HEK293 (cell line): ENCODE measurements around the gene CLN5.

Source experiments
- CTCF ChIA-PET: fragments of 350-600 bp; formaldehyde crosslinking; extraction: SDS; loops from one replicate; lab custom pipeline; 2021; ENCODE audit warnings: antibody characterized with exemption; lab: Yijun Ruan, JAX
- POLR2A ChIA-PET: fragments of 300-600 bp; formaldehyde crosslinking; extraction: SDS; loops from one replicate; lab custom pipeline; 2020; ENCODE audit warnings: antibody characterized with exemption, inconsistent platforms; lab: Yijun Ruan, JAX
- H3K27ac ChIP-seq: fragments of 200-500 bp; sonication (Bioruptor generic); 2 replicates; pipeline ENCODE4 v1.5.1; 2014; ENCODE audit warnings: low read depth, low read length, control low read depth, inconsistent platforms; ENCODE audit errors: extremely low read depth
- H3K36me3 ChIP-seq, 2 experiments: fragments of 200-500 bp in 1 of 2; sonication (Bioruptor generic) in 1 of 2; 1 replicate in 1 of 2; 2 replicates in 1 of 2; pipeline ENCODE4 v1.5.1; 2014 to 2017; ENCODE audit warnings: inconsistent platforms in 2 of 2, low read length in 2 of 2; ENCODE audit not compliant: control insufficient read depth in 2 of 2, insufficient read depth in 1 of 2
- H3K4me1 ChIP-seq: fragments of 200-500 bp; sonication (Bioruptor generic); 2 replicates; pipeline ENCODE4 v1.5.1; 2014; ENCODE audit warnings: mild to moderate bottlenecking, low read length, inconsistent platforms; ENCODE audit not compliant: control insufficient read depth, insufficient read depth
- H3K4me3 ChIP-seq: 2 replicates; pipeline ENCODE4 v1.5.1; 2011; ENCODE audit warnings: low read depth, mild to moderate bottlenecking, control low read depth, low read length, moderate library complexity
- H3K9me3 ChIP-seq: fragments of 200-500 bp; sonication (Bioruptor generic); 2 replicates; pipeline ENCODE4 v1.5.1; 2014; ENCODE audit warnings: low read depth, low read length, inconsistent platforms; ENCODE audit not compliant: control insufficient read depth, insufficient read depth
- GLI2 ChIP-seq: fragments of 450-650 bp; formaldehyde crosslinking; IDR thresholded peaks from 2 replicates; pipeline ENCODE4; 2017; ENCODE audit warnings: missing biosample characterization, missing genetic modification characterization, low read depth, borderline replicate concordance
- GLIS2 ChIP-seq: fragments of 450-650 bp; formaldehyde crosslinking; IDR thresholded peaks from 2 replicates; pipeline ENCODE4 v1.5.1; 2016; ENCODE audit warnings: missing biosample characterization, missing genetic modification characterization
- KLF10 ChIP-seq: fragments of 450-650 bp; IDR thresholded peaks from 2 replicates; pipeline ENCODE4 v1.5.1; 2018; ENCODE audit warnings: missing biosample characterization, mild to moderate bottlenecking, missing genetic modification characterization
- KLF9 ChIP-seq: fragments of 450-650 bp; formaldehyde crosslinking; IDR thresholded peaks from 2 replicates; pipeline ENCODE4 v1.5.1; 2016; ENCODE audit warnings: missing biosample characterization, missing genetic modification characterization, low read depth
- SCRT2 ChIP-seq: fragments of 450-650 bp; formaldehyde crosslinking; IDR thresholded peaks from 2 replicates; pipeline ENCODE4 v1.5.1; 2016; ENCODE audit warnings: missing biosample characterization, missing genetic modification characterization
- YY1 ChIP-seq: fragments of 450-650 bp; formaldehyde crosslinking; IDR thresholded peaks from 2 replicates; pipeline ENCODE4 v1.5.1; 2018; ENCODE audit warnings: missing biosample characterization, missing genetic modification characterization
- ZBTB17 ChIP-seq: fragments of 450-650 bp; formaldehyde crosslinking; IDR thresholded peaks from 2 replicates; pipeline ENCODE4 v1.5.1; 2016; ENCODE audit warnings: missing biosample characterization, missing genetic modification characterization
- ZNF10 ChIP-seq: fragments of 450-650 bp; formaldehyde crosslinking; IDR thresholded peaks from 2 replicates; pipeline ENCODE4 v1.5.1; 2017; ENCODE audit warnings: missing biosample characterization, missing genetic modification characterization
- ZNF114 ChIP-seq: fragments of 450-650 bp; formaldehyde crosslinking; IDR thresholded peaks from 2 replicates; pipeline ENCODE4 v1.5.0; 2017; ENCODE audit warnings: missing biosample characterization, missing genetic modification characterization
- ZNF24 ChIP-seq: fragments of 450-650 bp; formaldehyde crosslinking; IDR thresholded peaks from 2 replicates; pipeline ENCODE4 v1.5.1; 2016; ENCODE audit warnings: missing biosample characterization, missing genetic modification characterization
- ZNF266 ChIP-seq: fragments of 450-650 bp; formaldehyde crosslinking; IDR thresholded peaks from 2 replicates; pipeline ENCODE4 v1.5.1; 2016; ENCODE audit warnings: missing biosample characterization, missing genetic modification characterization, low read depth
- ZNF292 ChIP-seq: fragments of 450-650 bp; formaldehyde crosslinking; IDR thresholded peaks from 2 replicates; pipeline ENCODE4 v1.5.1; 2016; ENCODE audit warnings: low read depth, missing biosample characterization, missing genetic modification characterization, borderline replicate concordance
- ZNF341 ChIP-seq: fragments of 450-650 bp; formaldehyde crosslinking; IDR thresholded peaks from 2 replicates; pipeline ENCODE4; 2016; ENCODE audit warnings: low read depth, missing biosample characterization, missing genetic modification characterization
- ZNF391 ChIP-seq: fragments of 450-650 bp; formaldehyde crosslinking; IDR thresholded peaks from 2 replicates; pipeline ENCODE4 v1.5.1; 2016; ENCODE audit warnings: low read depth, missing biosample characterization, missing genetic modification characterization, borderline replicate concordance
- ZNF416 ChIP-seq: fragments of 450-650 bp; formaldehyde crosslinking; IDR thresholded peaks from 2 replicates; pipeline ENCODE4 v1.5.1; 2016; ENCODE audit warnings: missing biosample characterization, missing genetic modification characterization
- ZNF48 ChIP-seq: fragments of 450-650 bp; formaldehyde crosslinking; IDR thresholded peaks from 2 replicates; pipeline ENCODE4 v1.5.1; 2016; ENCODE audit warnings: missing biosample characterization, missing genetic modification characterization
- ZNF521 ChIP-seq: fragments of 450-650 bp; formaldehyde crosslinking; IDR thresholded peaks from 2 replicates; pipeline ENCODE4 v1.5.1; 2017; ENCODE audit warnings: missing biosample characterization, mild to moderate bottlenecking, missing genetic modification characterization
- ZNF670 ChIP-seq: fragments of 450-650 bp; formaldehyde crosslinking; IDR thresholded peaks from 2 replicates; pipeline ENCODE4 v1.5.1; 2016; ENCODE audit warnings: missing biosample characterization, missing genetic modification characterization, low read depth
- ZNF707 ChIP-seq: fragments of 450-650 bp; formaldehyde crosslinking; IDR thresholded peaks from 2 replicates; pipeline ENCODE4 v1.5.1; 2016; ENCODE audit warnings: missing biosample characterization, missing genetic modification characterization
- ZSCAN23 ChIP-seq: fragments of 450-650 bp; formaldehyde crosslinking; IDR thresholded peaks from 2 replicates; pipeline ENCODE4 v1.5.1; 2016; ENCODE audit warnings: missing biosample characterization, missing genetic modification characterization
- TF ChIP-seq, protein P1 (sequence below): fragments of 450-650 bp; formaldehyde crosslinking; optimal IDR thresholded peaks from 2 replicates; pipeline ENCODE3; 2016; ENCODE audit warnings: missing biosample characterization, mild to moderate bottlenecking, missing genetic modification characterization
- TF ChIP-seq, protein P2 (sequence below): fragments of 450-650 bp; formaldehyde crosslinking; IDR thresholded peaks from 2 replicates; pipeline ENCODE4 v1.5.1; 2016; ENCODE audit warnings: missing biosample characterization, missing genetic modification characterization
- TF ChIP-seq, protein P3 (sequence below): fragments of 450-650 bp; formaldehyde crosslinking; IDR thresholded peaks from 2 replicates; pipeline ENCODE4 v1.5.1; 2016; ENCODE audit warnings: missing biosample characterization, missing genetic modification characterization
- TF ChIP-seq, protein P4 (sequence below): fragments of 450-650 bp; IDR thresholded peaks from 2 replicates; pipeline ENCODE4 v1.5.1; 2018; ENCODE audit warnings: missing biosample characterization, missing genetic modification characterization
- TF ChIP-seq, protein P5 (sequence below): fragments of 450-650 bp; formaldehyde crosslinking; IDR thresholded peaks from 2 replicates; pipeline ENCODE4 v1.5.1; 2017; ENCODE audit warnings: missing biosample characterization, missing genetic modification characterization

CLN5 gene

DNA sequence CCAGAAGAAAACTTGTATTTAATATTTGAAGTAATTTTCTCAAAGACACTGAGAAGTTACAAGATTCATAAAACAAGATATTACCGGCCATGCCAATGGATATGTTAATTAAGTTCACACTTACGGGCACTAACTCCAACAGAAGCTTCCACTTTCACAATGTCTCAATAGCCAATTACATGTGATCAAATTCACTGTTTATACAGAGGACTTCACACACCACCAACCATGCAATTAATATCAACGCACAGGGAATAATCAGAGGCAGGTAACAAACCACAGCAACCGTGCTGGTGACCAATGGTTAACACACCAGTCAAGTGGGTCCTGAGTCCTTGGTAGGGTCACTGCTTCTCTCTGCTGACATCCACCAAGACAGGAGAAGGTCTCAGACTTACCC is 49.5 kb upstream of the CLN5 start:
- Histone ChIP-seq H3K27ac (no peak overlapping the region), H3K4me1 (no peaks in the 10 kb centered on the region), H3K9me3 (no peaks in the 10 kb centered on the region), H3K36me3 (no peaks in the 10 kb centered on the region), H3K4me3 (no peak overlapping the region)
- CTCF ChIA-PET, result interaction anchor here (0.8 kb wide), 1 partner anchor 34 kb away, joined by 3 read pairs; no protein-coding TSS in a partner anchor
- TF ChIP-seq ZNF670 (tag by site-specific recombination) (no peak), ZNF416 (tag by site-specific recombination) (no peak), ZNF707 (no peak)
- TF ChIP-seq, protein P1, sequence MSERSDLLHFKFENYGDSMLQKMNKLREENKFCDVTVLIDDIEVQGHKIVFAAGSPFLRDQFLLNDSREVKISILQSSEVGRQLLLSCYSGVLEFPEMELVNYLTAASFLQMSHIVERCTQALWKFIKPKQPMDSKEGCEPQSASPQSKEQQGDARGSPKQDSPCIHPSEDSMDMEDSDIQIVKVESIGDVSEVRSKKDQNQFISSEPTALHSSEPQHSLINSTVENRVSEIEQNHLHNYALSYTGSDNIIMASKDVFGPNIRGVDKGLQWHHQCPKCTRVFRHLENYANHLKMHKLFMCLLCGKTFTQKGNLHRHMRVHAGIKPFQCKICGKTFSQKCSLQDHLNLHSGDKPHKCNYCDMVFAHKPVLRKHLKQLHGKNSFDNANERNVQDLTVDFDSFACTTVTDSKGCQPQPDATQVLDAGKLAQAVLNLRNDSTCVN, result no peak
- POLR2A ChIA-PET, result no interaction called here

DNA sequence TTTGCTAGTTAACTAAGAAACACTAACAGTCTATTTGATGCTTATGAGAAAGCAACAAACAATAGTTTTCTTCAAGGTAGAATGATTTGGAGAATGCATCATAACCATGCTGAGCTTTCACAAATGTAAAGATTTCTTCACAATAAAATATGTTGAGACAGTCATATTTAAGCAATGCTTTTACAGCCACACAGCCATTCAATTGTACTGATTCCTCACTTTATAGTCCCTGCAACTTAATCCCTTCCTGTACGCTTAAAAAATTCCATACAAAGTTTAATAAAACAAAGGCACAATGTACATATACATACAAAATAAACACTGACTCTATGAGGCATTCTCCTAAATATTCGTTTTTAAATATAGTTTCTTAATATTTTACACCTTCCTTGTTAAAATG is 48.2 kb upstream of the CLN5 start:
- ChIA-PET CTCF (interaction anchor here (0.6 kb wide), 1 partner anchor 49 kb away, joined by 3 read pairs; no protein-coding TSS in a partner anchor), POLR2A (no interaction called here)
- TF ChIP-seq, protein P2, sequence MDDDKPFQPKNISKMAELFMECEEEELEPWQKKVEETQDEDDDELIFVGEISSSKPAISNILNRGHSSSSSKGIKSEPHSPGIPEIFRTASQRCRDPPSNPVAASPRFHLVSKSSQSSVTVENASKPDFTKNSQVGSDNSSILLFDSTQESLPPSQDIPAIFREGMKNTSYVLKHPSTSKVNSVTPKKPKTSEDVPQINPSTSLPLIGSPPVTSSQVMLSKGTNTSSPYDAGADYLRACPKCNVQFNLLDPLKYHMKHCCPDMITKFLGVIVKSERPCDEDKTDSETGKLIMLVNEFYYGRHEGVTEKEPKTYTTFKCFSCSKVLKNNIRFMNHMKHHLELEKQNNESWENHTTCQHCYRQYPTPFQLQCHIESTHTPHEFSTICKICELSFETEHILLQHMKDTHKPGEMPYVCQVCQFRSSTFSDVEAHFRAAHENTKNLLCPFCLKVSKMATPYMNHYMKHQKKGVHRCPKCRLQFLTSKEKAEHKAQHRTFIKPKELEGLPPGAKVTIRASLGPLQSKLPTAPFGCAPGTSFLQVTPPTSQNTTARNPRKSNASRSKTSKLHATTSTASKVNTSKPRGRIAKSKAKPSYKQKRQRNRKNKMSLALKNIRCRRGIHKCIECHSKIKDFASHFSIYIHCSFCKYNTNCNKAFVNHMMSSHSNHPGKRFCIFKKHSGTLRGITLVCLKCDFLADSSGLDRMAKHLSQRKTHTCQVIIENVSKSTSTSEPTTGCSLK, result no peak
- TF ChIP-seq GLIS2, result no peak
- TF ChIP-seq, protein P3, sequence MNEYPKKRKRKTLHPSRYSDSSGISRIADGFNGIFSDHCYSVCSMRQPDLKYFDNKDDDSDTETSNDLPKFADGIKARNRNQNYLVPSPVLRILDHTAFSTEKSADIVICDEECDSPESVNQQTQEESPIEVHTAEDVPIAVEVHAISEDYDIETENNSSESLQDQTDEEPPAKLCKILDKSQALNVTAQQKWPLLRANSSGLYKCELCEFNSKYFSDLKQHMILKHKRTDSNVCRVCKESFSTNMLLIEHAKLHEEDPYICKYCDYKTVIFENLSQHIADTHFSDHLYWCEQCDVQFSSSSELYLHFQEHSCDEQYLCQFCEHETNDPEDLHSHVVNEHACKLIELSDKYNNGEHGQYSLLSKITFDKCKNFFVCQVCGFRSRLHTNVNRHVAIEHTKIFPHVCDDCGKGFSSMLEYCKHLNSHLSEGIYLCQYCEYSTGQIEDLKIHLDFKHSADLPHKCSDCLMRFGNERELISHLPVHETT, result no peak
- TF ChIP-seq ZNF114, result no peak
- no peak for TF ChIP-seq ZNF24 (tag by site-specific recombination)
- TF ChIP-seq, protein P4, sequence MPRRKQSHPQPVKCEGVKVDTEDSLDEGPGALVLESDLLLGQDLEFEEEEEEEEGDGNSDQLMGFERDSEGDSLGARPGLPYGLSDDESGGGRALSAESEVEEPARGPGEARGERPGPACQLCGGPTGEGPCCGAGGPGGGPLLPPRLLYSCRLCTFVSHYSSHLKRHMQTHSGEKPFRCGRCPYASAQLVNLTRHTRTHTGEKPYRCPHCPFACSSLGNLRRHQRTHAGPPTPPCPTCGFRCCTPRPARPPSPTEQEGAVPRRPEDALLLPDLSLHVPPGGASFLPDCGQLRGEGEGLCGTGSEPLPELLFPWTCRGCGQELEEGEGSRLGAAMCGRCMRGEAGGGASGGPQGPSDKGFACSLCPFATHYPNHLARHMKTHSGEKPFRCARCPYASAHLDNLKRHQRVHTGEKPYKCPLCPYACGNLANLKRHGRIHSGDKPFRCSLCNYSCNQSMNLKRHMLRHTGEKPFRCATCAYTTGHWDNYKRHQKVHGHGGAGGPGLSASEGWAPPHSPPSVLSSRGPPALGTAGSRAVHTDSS (tag by site-specific recombination), result no peak
- no peak for TF ChIP-seq ZNF521 (tag by site-specific recombination)
- no peaks in the 10 kb centered on the region for H3K36me3 ChIP-seq
- H3K4me1 ChIP-seq, result no peaks in the 10 kb centered on the region
- no peak overlapping the region for H3K4me3 ChIP-seq
- H3K27ac ChIP-seq, result no peak overlapping the region
- H3K9me3 ChIP-seq, result no peaks in the 10 kb centered on the region

DNA sequence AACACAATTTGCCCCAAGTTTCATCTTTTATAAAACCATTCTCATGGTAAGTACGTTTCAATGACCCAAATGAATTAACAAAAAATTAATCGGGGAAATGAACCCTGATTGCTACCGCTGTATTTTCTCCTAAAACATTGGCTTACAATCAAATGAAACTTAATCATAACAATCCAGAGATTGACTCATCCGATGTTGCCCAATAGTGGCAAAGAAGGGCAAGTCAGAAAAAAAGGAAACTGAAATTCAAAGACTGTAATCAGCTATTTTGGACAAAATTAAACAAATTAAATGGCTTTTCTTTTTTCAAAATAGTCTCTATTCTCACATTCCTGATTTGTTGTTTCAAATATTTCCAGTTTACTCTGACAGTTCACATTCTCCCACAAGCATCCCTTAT is 47.4 kb upstream of the CLN5 start:
- no peak overlapping the region for H3K4me3 ChIP-seq
- no peaks in the 10 kb centered on the region for H3K36me3 ChIP-seq
- no peak overlapping the region for H3K27ac ChIP-seq
- no peaks in the 10 kb centered on the region for H3K4me1 ChIP-seq
- ChIA-PET POLR2A (no interaction called here), CTCF (no interaction called here)
- H3K9me3 ChIP-seq, result no peaks in the 10 kb centered on the region
- no peak for TF ChIP-seq ZNF391 (tag by site-specific recombination)
- no peak for TF ChIP-seq ZNF266 (tag by site-specific recombination)
- TF ChIP-seq KLF10 (tag by site-specific recombination), result no peak
- TF ChIP-seq ZNF292, result no peak
- no peak for TF ChIP-seq KLF9 (tag by site-specific recombination)
- TF ChIP-seq ZNF341 (tag by site-specific recombination), result no peak
- no peak for TF ChIP-seq SCRT2 (tag by site-specific recombination)
- TF ChIP-seq ZNF10 (tag by site-specific recombination), result no peak
- TF ChIP-seq, protein P5, sequence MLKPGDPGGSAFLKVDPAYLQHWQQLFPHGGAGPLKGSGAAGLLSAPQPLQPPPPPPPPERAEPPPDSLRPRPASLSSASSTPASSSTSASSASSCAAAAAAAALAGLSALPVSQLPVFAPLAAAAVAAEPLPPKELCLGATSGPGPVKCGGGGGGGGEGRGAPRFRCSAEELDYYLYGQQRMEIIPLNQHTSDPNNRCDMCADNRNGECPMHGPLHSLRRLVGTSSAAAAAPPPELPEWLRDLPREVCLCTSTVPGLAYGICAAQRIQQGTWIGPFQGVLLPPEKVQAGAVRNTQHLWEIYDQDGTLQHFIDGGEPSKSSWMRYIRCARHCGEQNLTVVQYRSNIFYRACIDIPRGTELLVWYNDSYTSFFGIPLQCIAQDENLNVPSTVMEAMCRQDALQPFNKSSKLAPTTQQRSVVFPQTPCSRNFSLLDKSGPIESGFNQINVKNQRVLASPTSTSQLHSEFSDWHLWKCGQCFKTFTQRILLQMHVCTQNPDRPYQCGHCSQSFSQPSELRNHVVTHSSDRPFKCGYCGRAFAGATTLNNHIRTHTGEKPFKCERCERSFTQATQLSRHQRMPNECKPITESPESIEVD (tag by site-specific recombination), result no peak
- no peak for TF ChIP-seq YY1
- TF ChIP-seq ZNF48 (tag by site-specific recombination), result no peak
- no peak for TF ChIP-seq GLI2 (tag by site-specific recombination)
- TF ChIP-seq ZBTB17 (tag by site-specific recombination), result no peak
- no peak for TF ChIP-seq ZSCAN23
